Activated CD4-positive, alpha-beta T cell treated with anti-CD3 and anti-CD28 coated beads for 48 hours (primary cell): Measurements from ENCODE around the gene RMND5B.

Experiments used
- DNase-seq: peaks from one replicate; pipeline ENCODE4 v3.0.0-alpha.2; 2020

The RMND5B gene

DNA sequence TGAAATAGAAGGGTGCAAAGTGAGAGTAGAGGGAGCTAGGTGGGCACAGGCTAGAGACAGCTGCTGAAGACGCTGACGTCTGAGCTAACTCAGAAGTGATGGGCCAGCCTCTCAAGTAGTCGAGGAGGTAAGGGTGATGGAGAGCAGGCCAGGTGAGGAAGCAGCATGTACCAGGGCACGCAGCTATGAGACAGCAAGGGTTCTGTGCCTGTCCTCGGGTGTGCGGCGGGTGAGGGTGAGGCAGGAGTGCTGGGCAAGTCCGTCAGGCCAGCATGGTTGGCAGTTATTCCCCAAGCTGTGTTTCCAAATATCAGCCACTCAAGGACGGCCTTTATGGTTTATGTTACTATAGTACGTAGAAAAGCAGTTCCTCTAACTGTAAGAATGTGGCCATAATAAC, 6.2 kb downstream of the RMND5B start:
- no peak for DNase-seq

- DNase-seq = no peak
Observed at GRCh38 chr5:178137991-178138390, 7.2 kb downstream of the RMND5B start.

GRCh38 chr5:178141550-178141949, 10.7 kb downstream of the RMND5B start:
- DNase-seq = no peak

DNA sequence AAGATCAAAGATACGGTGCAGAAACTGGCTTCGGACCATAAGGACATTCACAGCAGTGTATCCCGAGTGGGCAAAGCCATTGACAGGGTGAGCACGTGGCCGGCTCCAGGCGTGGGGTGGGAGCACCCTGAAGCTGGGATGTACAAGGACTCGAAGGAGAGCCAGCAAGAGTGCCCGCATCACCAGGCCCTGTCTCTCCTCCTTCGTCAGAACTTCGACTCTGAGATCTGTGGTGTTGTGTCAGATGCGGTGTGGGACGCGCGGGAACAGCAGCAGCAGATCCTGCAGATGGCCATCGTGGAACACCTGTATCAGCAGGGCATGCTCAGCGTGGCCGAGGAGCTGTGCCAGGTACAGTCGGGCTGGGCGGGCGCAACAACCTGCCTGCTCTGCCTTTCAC, 11.8 kb downstream of the RMND5B start:
- DNase-seq = no peak

DNA sequence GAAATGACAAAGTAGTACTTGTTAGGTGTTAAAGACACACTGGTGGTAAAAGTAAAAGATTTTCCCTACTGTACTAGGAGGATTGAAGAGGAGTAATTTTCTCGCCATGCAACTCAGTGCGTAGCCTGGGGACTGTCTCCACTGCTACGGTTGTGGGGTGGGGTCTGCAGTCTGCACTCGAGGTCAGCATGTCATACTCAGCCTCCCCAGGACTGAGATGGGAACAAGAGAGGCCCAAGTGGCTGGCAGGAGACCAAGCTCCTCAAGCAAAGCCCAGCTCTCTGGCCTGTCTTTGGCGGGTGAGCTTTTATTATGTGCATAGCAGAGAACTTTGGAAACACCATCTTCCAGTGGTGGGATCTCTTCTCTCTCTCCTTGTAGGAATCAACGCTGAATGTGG, 12.4 kb downstream of the RMND5B start:
- no peak for DNase-seq

- DNase-seq = no peak
Observed at GRCh38 chr5:178143901-178144300, 13.1 kb downstream of the RMND5B start.

DNA sequence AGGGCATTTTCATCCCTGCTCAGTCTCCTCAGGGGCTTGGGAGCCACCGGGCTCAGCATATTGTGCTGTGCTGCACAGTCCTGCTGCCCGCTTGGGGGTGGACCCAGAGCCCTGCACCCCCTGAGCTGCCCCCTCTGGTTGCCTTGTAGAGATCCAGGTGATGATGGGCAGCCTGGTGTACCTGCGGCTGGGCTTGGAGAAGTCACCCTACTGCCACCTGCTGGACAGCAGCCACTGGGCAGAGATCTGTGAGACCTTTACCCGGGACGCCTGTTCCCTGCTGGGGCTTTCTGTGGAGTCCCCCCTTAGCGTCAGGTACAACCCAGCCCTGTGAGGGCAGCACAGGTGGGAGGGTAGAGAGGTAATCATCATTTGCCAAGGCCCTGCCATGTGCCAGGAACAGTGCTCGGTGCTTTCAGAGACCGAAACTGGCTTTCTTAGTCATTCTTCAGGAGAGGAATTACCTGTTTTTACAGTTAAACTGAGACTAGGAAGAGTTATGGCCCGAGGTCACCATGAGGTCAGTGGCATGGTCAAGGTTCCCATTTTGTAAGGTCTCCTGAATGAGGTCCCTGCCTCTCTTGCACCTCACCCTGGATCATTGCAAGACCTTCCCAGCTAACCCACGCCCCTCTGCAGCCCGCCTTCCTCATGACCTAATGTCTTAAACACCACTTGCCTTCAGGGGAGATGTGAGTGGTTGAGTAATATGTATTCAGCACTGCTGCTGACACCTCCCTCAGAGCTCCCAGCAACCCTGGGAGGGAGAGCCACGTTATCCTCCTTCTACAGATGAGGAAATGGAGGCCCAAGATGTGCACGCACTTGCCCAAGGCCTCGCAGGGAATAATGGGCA, 15.4 kb downstream of the RMND5B start:
- peak; percentile 77 for DNase-seq

DNA sequence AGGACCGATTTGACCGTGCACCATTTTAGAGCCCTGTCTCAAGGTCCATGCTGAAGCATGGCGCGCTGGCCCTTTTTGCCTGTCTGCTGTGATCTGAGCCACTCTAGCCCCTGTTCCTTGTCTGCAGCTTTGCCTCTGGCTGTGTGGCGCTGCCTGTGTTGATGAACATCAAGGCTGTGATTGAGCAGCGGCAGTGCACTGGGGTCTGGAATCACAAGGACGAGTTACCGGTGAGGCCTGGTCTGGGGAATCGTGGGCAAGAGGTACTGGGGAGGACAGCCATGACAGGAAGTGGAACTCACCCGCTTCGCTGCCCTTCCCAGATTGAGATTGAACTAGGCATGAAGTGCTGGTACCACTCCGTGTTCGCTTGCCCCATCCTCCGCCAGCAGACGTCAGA, 16.6 kb downstream of the RMND5B start:
- DNase-seq = no peak

DNA sequence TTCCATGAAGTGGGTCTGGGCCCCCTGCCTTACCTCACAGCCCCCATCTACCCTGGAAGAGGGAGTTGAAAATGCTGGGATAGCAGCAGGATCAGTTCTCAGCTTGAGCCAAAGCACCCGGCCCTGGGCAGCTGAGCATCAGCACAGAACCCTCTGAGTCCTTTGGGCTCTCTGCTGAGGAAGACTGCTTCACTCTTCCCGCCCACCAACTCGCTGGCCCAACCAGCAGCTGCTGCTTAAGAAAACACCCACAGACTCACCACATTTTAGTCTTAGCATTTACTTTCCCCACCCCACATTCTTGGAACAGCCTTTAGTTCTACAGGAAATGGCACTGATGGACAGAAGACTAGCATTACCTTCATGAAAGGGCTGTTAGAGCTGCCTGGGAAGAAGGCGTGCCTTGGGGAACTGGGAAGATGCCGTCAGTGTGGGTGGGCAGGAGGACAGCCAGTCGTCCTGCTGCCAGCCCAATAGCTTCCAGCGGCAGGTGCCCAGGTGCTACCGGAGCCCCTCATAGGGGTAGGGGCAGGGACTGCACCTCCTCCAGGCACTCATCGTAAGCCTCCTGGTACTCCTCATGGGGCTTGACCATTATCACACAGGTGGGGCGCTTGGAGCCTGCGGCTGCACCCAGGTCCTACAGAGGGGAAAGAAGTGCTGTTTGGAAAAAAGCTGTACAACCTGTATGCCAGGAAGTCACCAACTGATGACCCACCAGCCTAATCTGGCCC, 18.6 kb downstream of the RMND5B start:
- DNase-seq = peak; percentile 45

DNA sequence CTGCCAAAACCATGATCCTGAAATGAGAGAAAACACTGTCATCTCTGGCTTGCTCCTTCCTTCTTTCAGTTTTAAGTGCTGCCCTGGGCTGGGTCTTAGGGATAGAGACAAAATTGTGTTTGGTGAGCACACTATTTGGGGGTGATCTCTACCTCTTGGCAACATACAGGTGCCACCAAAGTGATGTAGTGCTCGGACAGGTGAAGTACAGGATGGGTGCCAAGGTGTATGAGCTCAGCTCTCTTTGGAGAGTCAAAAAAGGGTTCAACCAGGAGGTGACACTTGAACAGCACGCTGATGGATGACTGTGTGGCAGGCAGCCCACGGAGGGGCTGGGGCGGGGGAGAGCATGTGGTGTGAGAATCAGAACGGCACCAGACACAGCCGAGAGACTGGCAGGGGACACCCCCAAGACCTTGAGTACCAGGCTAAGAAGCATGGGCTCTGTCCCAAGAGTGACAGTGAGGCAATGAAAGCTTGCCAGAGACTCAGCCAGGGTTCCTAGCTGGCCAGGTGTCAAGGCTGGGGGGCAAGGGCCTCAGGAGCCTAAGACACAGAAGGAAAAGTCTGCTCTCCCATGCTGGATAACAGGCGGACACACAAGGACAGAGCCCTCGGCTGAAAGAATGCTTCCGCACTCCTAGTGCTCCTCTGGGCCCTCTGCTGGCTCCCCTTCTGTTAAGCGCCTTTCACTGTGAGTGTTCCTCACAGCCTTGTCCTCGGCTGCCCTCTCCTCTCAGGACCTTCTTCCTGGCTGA, 20.3 kb downstream of the RMND5B start:
- DNase-seq = no peak

- DNase-seq = no peak
Observed at GRCh38 chr5:178152491-178153444, 22.0 kb downstream of the RMND5B start.

DNA sequence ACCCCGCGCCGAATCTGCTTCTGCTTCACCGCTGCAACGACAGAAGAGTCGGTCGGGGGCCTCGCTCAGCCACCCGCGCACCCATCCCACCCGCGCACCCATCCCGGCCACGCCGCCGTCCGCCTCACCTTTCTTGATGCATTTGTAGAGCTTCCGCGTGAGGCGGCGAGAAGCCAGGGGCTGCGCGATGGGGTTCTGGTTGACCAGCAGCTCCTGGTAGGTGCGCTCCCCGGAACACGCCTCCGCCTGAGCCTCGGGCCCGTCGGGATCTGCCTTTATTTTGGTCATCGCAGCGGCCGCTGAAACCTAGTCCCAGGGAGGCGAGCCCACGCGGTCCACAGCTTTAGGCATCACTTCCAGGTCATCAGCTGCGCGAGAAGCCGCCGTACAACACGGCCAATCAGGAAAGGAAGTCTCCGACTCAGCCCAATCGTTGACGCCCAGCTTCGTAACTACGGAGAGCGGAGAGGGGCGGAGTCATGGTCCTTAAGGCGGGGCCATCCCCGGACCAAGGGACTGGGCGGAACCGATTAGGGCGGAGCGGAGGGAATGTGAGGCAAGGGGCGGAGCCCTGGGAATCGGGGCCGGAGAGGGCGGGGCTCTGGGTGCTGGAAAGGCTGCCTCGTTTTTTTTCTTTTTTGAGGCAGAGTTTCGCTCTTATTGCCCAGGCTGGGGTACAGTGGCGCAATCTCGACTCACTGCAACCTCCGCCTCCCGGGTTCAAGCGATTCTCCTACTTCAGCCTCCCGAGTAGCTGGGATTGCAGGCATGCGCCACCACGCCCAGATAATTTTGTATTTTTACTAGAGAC, 22.9 kb downstream of the RMND5B start, which contains the start of gene NHP2:
NHP2 (minus strand) TSS at position 356 of the 811 bp plus-strand sequence; CDS start at position 288, 68 bp downstream.
- DNase-seq = peak; percentile 99

DNA sequence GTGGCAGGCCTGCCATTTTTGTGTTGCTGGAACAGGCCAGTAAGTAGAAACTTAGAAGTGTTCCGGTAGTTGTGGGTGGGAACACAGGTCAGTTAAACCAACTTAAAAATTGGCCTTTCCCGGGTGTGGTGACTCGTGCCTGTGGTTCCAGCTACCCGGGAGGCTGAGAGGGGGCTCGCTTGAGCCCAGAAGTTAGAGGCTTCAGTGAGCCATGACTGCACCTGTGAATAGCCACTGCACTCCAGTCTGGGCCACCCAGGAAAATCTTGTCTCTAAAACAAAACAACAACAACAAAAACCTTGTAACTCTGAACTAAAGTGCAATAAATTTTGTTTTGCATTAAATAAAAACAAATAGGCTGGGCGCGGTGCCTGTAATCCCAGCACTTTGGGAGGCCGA, 24.3 kb downstream of the RMND5B start:
- no peak for DNase-seq

DNA sequence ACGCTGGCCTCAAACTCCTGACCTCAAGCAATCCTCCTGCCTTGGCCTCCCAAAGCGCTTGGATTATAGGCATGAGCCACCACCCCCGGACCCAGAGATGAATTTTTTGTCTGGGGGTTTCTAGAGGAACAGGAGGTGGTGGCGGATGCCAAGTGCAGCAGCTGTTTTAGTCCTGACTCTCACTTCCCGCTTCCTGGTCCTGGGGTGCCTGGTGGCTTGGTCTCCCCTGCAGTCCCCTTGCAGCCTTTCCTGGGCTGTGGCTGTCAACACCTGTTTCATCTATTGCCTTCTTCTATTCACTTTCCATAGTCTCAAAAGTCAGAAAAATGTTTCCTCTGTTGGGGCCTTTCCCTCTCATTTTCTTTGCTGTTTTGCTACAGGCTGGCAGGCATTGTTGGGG, 29.4 kb downstream of the RMND5B start:
- no peak for DNase-seq

GRCh38 chr5:178162481-178162880, 31.7 kb downstream of the RMND5B start:
- no peak for DNase-seq

DNA sequence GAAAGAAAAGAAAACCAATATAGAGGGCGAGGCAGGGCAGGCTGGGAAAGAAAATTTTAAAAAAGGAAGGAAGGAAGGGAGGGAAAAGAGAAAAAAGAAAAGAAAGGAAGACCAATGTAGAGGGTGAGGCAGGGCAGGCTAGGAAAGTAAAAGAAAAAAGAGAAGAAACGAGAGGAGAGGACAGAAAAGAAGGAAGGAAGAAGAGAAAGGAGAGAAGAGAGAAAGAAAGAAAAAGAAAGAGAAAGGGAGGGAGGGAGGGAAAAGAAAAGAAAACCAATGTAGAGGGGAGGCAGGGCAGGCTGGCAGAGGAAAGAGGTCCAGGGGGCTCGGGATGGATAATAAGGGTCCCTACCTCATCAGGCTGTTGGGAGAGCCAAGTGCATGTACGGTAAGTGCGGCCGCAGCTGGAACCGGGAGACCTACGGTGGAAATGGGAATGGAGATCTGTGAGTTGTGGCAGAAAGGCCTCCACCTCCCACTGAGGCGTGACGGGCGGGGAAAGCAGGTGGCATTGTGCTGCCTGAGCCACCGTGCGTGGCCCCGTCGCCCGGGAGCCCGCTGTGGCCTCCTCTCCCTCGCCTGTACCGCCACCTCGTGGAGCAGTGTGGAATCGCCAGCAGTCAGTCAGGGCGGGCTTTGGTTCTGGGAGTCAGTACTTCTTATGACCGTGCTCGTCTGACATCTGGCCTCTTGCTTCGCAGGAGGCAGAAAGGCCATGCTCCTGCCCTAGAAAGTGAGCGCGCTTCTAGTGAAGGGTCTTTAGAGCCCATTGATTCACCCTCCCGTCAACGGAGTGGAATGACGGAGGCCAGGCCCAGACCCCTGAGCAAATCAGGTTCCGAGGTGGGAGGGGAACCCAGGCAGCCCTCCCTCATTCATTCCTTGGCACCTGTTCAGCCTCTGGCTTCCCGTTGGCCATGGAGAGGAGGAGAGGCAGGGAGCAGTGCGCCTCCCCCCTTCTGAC, 33.2 kb downstream of the RMND5B start:
- peak; percentile 96 for DNase-seq

- DNase-seq = no peak
Observed at GRCh38 chr5:178165581-178165980, 34.8 kb downstream of the RMND5B start.

DNA sequence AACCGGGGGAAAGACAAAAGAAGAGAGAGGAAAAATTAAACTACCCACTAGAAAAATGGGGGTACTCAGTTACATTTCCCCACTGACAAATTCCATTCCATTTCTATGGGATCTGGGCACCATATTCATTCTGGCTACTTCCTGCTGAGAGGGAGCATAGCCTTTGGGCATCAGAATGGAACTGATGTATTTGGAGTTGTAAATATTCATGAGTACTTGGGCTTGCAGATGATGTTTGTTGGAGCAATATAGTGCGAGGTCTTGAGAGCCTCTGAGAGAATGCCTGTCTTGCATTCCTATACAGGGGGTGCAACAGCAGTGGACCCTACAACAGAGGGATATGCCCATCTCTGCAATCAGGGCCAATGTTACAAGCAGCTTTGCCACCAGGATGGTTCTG, 39.6 kb downstream of the RMND5B start:
- DNase-seq = no peak

DNA sequence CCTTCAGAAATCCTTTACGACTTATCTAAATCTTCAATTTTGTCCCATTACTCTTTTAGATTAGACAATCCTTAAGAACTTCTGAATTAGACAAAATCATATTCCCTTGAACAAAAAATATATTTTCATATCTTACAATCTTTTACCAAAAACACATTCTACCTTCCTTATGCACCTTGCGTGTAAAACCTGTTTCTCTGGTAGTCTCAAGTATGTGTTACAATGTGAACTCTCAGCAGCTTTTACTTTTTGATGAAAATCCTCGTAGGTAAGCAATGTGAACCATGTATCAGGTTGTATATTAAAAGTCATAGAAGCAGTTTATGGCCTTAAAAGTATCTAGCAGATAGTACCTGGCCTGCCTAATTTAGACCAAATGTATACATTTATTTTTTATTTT, 43.6 kb downstream of the RMND5B start:
- DNase-seq = no peak

- DNase-seq = no peak
Observed at GRCh38 chr5:178176791-178177190, 46.0 kb downstream of the RMND5B start.
